ENCODE data around the gene MGP. TPM values are rescaled to one million over a fixed set of nuclear protein-coding genes. Genes with fewer than 3 reads are reported as not detected.

MGP gene
- polyA plus RNA-seq, 3 donors = not detected

- WGBS (ENCODE audit: insufficient coverage) = no CpG with 5 or more reads among the region's 6 CpGs
- DNase-seq = no peak
- Histone ChIP-seq H4K20me1 (ENCODE audit: insufficient read depth, low read length) (no peaks in the 10 kb centered on the region), H3K4me2 (replicated peaks; ENCODE audit: extremely low read depth, low read length, poor library complexity, severe bottlenecking) (no peak overlapping the region), H3K36me3 (replicated peaks in 1 of 2; ENCODE audit: control insufficient read depth in 1 of 2, insufficient read depth in 2 of 2, low read length in 2 of 2) (no peaks in the 10 kb centered on the region), H3K9me3 (replicated peaks in 1 of 2; ENCODE audit: control insufficient read depth in 1 of 2, insufficient read depth in 1 of 2, low read length in 2 of 2) (no peaks in the 10 kb centered on the region), H3K27ac (ENCODE audit: low read depth in 1 of 2, low read length in 2 of 2) (no peak overlapping the region), H2AFZ (ENCODE audit: insufficient read depth, low read depth, low read length, poor library complexity, severe bottlenecking) (no peak overlapping the region), H3K4me1 (ENCODE audit: control insufficient read depth in 1 of 2, insufficient read depth in 2 of 2, low read length in 2 of 2) (peaks cover 14 to 19% of the 10 kb centered on the region in 2 donors), H3K4me3 (replicated peaks in 1 of 3; ENCODE audit: low read depth in 2 of 3, low read length in 3 of 3) (no peak overlapping the region), H3K79me2 (ENCODE audit: insufficient read depth, low read length) (no peaks in the 10 kb centered on the region), H3K9ac (ENCODE audit: insufficient read depth, low read length, poor library complexity, severe bottlenecking) (no peak overlapping the region), H3K27me3 (ENCODE audit: control insufficient read depth in 2 of 2, insufficient read depth in 2 of 2, low read length in 2 of 2) (peaks cover 3 to 4% of the 10 kb centered on the region in 2 donors)
- peaks cover 20% of the 10 kb centered on the region for H3K4me1 Mint-ChIP-seq
- intact Hi-C loops (cut with micrococcal nuclease) = no loop called here
- TF ChIP-seq CTCF (IDR thresholded peaks at IDR 0.05) = no peak
- no peak overlapping the region for H3K4me3 Mint-ChIP-seq
- peaks cover 4 to 9% (median 5%) of the 10 kb centered on the region in 3 donors for H3K27me3 Mint-ChIP-seq (ENCODE audit: low read depth in 3 of 3)
- H3K36me3 Mint-ChIP-seq = no peaks in the 10 kb centered on the region
- peaks cover 0 to 7% (median 0%) of the 10 kb centered on the region in 7 donors for H3K9me3 Mint-ChIP-seq
- no peak overlapping the region for H3K27ac Mint-ChIP-seq
Measured at GRCh38 chr12:14880890-14881453, 4.7 kb downstream of the MGP start.

GRCh38 chr12:14879222-14879933 lies 6.3 kb downstream of the MGP start:
- Histone ChIP-seq H3K79me2 (ENCODE audit: insufficient read depth, low read length) (no peaks in the 10 kb centered on the region), H3K4me3 (replicated peaks in 1 of 3; ENCODE audit: low read depth in 2 of 3, low read length in 3 of 3) (no peak overlapping the region), H3K4me2 (replicated peaks; ENCODE audit: extremely low read depth, low read length, poor library complexity, severe bottlenecking) (no peak overlapping the region), H3K36me3 (replicated peaks in 1 of 2; ENCODE audit: control insufficient read depth in 1 of 2, insufficient read depth in 2 of 2, low read length in 2 of 2) (no peaks in the 10 kb centered on the region), H3K27ac (ENCODE audit: low read depth in 1 of 2, low read length in 2 of 2) (no peak overlapping the region), H2AFZ (ENCODE audit: insufficient read depth, low read depth, low read length, poor library complexity, severe bottlenecking) (no peak overlapping the region), H3K9ac (ENCODE audit: insufficient read depth, low read length, poor library complexity, severe bottlenecking) (no peak overlapping the region), H3K9me3 (replicated peaks in 1 of 2; ENCODE audit: control insufficient read depth in 1 of 2, insufficient read depth in 1 of 2, low read length in 2 of 2) (no peaks in the 10 kb centered on the region), H3K27me3 (ENCODE audit: control insufficient read depth in 2 of 2, insufficient read depth in 2 of 2, low read length in 2 of 2) (no peaks in the 10 kb centered on the region), H3K4me1 (ENCODE audit: control insufficient read depth in 1 of 2, insufficient read depth in 2 of 2, low read length in 2 of 2) (peaks cover 3 to 5% of the 10 kb centered on the region in 2 donors), H4K20me1 (ENCODE audit: insufficient read depth, low read length) (no peaks in the 10 kb centered on the region)
- Mint-ChIP-seq H3K36me3 (no peaks in the 10 kb centered on the region), H3K27me3 (ENCODE audit: low read depth in 3 of 3) (no peaks in the 10 kb centered on the region), H3K4me1 (peaks cover 6% of the 10 kb centered on the region), H3K9me3 (peaks cover 0 to 7% (median 0%) of the 10 kb centered on the region in 7 donors), H3K4me3 (no peak overlapping the region), H3K27ac (no peak overlapping the region)
- intact Hi-C loops (cut with micrococcal nuclease) = no loop called here
- WGBS (ENCODE audit: insufficient coverage) = 90% methylated on average over 6 of the region's 8 CpGs
- no peak for DNase-seq
- no peak for TF ChIP-seq CTCF (IDR thresholded peaks at IDR 0.05)

Data from CD14-positive monocyte (primary cell).